HG02973 (cell line): ENCODE results near the gene SLC41A3.
"Not testable (repeated sequence)": the region's sequence is repeated elsewhere in the genome, so short reads cannot be mapped to it uniquely, and the experiment has no call there.

Source experiments
- ATAC-seq: cut with Tn5 transposase; IDR thresholded peaks from one replicate; pipeline ENCODE4 v1.9.1; 2021; ENCODE audit warnings: moderate library complexity; ENCODE audit not compliant: unreplicated experiment

SLC41A3 gene

GRCh38 chr3:126107203-126107939 is 23.4 kb upstream of the SLC41A3 start:
- no peak for ATAC-seq

GRCh38 chr3:126106336-126107202 is 22.6 kb upstream of the SLC41A3 start:
- no peak for ATAC-seq

- ATAC-seq, result no peak
These were observed 21.8 kb upstream of the SLC41A3 start for GRCh38 chr3:126105691-126106187.

- no peak for ATAC-seq
These were observed 21.1 kb upstream of the SLC41A3 start for GRCh38 chr3:126104742-126105605.

- no peak for ATAC-seq
These were observed 20.2 kb upstream of the SLC41A3 start for GRCh38 chr3:126104028-126104635.

- ATAC-seq, result no peak
These were observed 19.4 kb upstream of the SLC41A3 start for GRCh38 chr3:126103121-126104027.

GRCh38 chr3:126102530-126102951 is 18.6 kb upstream of the SLC41A3 start:
- no peak for ATAC-seq

- no peak for ATAC-seq
These were observed 18.1 kb upstream of the SLC41A3 start for GRCh38 chr3:126102011-126102410.

GRCh38 chr3:126101521-126101982 is 17.6 kb upstream of the SLC41A3 start:
- ATAC-seq, result no peak

GRCh38 chr3:126100634-126101301 is 16.8 kb upstream of the SLC41A3 start:
- no peak for ATAC-seq

- ATAC-seq, result no peak
These were observed 16.3 kb upstream of the SLC41A3 start for GRCh38 chr3:126100269-126100633.

GRCh38 chr3:126098391-126098858 is 14.5 kb upstream of the SLC41A3 start:
- no peak for ATAC-seq

- no peak for ATAC-seq
These were observed 13.9 kb upstream of the SLC41A3 start for GRCh38 chr3:126097801-126098200.

- ATAC-seq, result not testable (repeated sequence)
These were observed 12.3 kb upstream of the SLC41A3 start for GRCh38 chr3:126096274-126096673.

GRCh38 chr3:126092128-126092527 is 8.2 kb upstream of the SLC41A3 start:
- ATAC-seq, result not testable (repeated sequence)

GRCh38 chr3:126087552-126088175 is 3.7 kb upstream of the SLC41A3 start:
- no peak for ATAC-seq

- no peak for ATAC-seq
These were observed 1.9 kb upstream of the SLC41A3 start for GRCh38 chr3:126085841-126086240.

GRCh38 chr3:126085276-126085675 is 1.4 kb upstream of the SLC41A3 start:
- ATAC-seq, result no peak
